GM19351 (cell line): Measurements from ENCODE around the gene NR3C2.
"Not testable (repeated sequence)": the region's sequence is repeated elsewhere in the genome, so short reads cannot be mapped to it uniquely, and the experiment has no call there.

Experiments
- ATAC-seq: cut with Tn5 transposase; IDR thresholded peaks from one replicate; pipeline ENCODE4 v1.9.1; 2021; ENCODE audit warnings: mild to moderate bottlenecking, moderate library complexity; ENCODE audit not compliant: unreplicated experiment

The NR3C2 gene

DNA sequence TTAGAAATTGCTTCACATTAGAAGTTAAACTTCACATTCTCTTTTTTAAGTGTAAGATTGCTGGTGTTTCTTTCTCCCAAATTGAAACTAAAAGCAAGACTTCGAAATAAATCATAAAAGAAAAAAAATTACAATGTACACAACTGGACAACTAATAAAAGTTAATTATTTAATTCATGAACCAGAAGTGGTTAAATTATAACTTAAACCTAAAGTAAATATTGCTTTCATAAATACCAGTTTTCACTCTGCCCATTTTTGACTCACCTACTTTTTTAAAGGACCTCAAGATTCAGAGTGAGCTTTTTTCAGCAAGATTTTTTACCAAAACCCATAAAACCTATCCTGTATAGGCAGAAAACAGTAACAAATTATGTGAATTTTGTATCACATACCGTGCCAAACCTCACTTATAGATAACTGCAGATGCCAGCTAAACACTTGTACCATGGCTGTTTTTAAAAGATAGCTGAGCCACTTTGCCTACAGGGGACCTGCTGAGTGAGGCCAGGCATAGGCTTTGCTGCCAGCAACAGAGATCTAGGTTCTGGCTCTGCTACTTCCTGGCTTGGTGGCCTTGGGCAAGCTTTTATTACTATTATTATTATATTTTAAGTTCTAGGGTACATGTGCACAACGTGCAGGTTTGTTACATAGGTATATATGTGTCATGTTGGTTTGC is 259.8 kb downstream of the NR3C2 start:
- no peak for ATAC-seq

- no peak for ATAC-seq
Measured at GRCh38 chr4:148173397-148174017, 268.7 kb downstream of the NR3C2 start.

GRCh38 chr4:148171596-148171995 is 270.6 kb downstream of the NR3C2 start:
- no peak for ATAC-seq

DNA sequence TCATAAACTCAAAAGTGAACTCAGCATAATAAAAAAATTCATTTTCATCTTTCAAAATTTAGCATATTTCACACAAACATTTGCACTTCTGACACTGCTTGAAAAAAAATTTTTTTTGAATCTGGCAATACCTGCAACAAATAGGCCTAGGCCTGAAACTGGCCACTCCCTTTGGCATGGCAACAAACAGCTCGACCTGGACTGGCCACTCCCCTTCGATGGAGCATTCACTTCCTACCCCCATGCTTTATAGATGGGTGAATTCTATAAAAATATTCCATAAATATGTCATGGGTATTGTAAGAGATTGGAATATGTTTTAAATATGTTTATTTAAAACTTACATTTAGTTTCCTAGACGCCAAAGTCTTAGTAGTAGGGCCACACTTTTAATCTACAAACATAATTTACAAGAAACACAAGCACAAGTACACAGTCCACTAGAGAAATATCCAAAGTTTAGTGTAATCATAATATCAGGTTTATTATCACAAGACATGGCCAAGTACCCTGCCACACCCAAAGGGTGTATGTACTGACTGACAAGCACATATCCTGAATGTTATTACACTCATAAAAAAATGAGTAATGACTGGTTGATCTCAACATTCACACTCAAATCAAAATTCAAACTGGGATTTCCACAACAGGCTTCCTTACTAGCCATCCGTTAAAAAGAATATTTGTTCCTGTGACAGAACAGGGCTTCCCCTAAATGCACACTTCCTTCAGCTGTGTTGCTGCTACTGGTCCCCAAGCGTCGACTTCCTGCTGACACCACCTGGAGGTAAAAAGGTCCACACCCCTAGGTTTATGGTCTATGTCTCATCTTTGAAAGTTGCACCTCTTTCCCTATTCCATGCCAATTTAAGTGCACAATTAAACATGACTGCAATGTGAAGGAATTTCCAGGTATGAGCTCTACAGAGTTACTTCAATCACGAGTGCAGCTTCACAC is 271.5 kb downstream of the NR3C2 start:
- ATAC-seq = no peak

DNA sequence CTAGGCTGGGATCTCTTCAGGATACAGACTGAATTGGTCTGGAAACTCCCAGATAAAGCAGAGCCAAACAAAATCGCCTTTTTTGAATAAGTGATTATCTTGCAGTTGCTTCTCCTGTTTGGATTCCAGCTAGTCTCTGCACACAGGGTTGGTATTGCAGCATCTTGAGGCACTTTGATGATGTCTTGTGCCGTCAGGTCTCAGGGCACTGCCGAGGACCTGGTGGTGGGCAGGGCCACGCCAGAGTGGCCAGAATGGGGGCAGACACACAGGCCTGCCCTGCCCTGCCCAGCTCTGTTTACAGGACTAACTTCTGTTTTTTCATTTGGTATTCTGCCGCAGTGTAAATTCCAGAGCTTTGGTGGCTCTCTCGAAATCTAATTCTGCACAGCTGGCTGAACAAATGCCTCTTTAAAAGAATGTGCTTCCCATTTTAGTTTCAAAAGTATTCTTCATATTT is 276.1 kb downstream of the NR3C2 start:
- ATAC-seq = no peak

DNA sequence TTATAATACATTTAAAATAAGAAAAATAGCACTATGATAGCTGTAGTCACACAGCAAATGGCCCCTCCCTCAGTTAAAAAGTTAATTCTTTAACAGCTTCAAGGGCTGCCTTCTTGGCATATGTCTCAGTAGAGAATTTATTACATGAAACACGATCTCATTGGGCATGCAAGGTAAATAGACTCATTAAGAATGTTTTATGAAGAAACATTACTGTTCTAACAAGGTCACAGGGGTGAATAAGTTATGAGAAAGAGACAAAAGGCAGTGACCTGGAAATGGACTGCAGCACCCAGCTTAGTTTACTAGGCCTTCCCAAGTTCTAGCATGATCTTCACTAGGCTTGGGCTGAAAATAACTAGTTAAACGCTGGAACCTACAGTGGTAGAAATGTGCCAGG is 277.7 kb downstream of the NR3C2 start:
- no peak for ATAC-seq

- ATAC-seq = no peak
Measured at GRCh38 chr4:148162991-148163390, 279.2 kb downstream of the NR3C2 start.

- ATAC-seq = no peak
Measured at GRCh38 chr4:148162519-148162918, 279.7 kb downstream of the NR3C2 start.

GRCh38 chr4:148161601-148162000 is 280.6 kb downstream of the NR3C2 start:
- no peak for ATAC-seq

- ATAC-seq = no peak
Measured at GRCh38 chr4:148159793-148160192, 282.4 kb downstream of the NR3C2 start.

DNA sequence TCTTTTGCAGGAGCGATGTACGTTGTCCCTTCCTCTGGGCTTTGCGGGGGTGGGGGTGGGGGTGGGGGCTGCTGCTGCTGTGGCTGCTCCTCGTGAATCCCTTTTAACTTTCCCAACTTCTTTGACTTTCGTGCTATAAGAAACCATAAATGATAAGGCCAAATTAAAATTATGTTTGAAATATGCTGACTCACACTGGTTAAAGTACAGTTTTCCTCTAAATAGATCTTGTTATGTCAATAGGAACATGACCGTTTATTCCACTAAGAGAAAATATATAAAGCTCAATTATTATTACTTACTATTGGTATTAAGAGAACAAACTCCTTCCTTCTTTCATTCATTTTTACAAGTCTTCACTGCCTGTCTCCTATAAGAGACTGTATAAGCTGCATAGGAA is 287.4 kb downstream of the NR3C2 start:
- no peak for ATAC-seq

DNA sequence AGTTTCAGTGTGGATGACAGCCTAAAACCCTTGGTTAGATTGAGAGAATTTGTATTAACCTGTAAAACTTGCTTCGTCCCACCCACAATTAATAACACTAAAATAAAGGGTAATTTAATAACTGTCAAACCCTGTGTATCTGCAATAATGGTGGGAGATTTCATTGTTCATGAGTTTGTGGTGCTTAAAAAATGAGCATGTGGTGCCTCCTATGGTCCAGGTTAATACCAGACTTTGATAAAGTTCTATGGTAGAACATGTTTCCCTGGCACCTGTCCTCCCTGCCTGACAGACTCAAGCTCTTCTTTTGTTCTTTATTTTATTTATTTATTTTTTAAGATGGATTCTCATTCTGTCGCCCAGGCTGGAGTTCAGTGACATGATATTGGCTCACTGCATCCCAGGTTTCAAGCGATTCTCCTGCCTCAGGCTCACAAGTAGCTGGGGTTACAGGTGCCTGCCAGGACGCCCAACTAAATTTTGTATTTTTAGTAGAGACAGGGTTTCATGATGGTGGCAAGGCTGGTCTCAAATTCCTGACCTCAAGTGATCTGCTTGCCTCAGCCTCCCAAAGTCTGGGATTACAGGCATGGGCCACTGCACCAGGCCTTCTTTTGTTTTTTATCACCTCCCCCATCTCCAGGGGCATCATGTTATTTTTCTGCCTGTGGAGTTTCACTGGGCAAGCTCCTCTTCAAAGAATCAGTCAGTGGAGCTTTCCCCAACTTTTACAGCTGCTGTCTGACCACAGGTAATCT is 289.2 kb downstream of the NR3C2 start:
- ATAC-seq = no peak

DNA sequence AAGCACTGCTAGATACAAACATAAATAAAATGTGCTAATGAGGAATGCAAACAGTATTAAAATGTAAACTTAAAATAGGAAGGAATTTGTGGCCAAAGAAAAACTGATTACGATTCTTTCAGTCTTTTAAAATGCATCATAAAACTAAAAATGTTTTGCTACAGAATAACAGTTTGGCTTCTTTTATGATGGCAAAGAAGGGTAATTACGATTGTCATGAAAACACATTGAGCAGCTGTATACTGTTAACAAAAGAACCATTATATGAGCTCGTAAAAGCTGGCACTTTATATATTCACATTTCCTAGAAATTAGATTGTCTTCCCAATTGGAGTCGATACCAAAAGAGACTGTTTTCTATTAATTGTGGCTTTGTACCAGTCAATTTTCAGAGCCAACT is 290.4 kb downstream of the NR3C2 start:
- ATAC-seq = no peak

DNA sequence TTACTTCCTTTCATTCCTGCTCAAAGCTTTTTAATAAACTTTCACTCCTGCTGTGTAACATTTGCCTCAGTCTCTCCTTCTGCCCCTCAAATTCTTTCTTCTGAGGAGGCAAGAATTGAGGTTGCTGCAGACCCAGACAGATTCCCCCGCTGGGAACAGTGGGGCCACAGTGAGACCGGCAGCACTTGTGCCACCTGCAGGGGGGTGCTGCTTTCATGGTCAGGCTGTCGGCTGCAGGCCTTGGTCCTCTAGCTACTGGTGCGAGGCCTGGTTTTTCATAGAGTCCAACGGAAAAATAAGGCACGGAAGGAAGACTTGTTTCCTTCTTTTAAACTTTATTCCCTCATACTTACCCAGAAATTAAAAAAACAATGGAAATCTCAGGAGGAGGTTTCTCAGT is 296.7 kb downstream of the NR3C2 start:
- ATAC-seq = no peak

DNA sequence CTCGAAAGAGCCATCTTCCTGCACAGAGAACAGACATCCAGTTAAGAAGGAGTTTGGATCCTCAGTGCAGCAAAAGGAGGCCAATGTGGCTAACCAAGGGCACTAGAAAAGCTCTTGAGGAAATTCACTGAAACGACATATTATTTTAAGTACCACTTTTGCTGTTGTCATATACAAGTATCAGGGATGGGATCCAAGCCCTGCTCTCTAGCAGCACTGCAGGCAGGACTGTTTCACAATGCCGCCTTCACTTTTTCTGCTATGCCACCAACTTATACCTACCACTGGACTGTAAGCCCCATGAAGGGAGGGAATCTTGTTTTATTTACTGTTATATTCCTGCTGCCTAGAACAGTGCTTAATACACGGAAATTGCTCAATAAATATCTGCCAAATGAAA is 299.0 kb downstream of the NR3C2 start:
- ATAC-seq = no peak

- ATAC-seq = no peak
Measured at GRCh38 chr4:148141501-148141900, 300.7 kb downstream of the NR3C2 start.

- ATAC-seq = no peak
Measured at GRCh38 chr4:148126825-148127224, 315.4 kb downstream of the NR3C2 start.

DNA sequence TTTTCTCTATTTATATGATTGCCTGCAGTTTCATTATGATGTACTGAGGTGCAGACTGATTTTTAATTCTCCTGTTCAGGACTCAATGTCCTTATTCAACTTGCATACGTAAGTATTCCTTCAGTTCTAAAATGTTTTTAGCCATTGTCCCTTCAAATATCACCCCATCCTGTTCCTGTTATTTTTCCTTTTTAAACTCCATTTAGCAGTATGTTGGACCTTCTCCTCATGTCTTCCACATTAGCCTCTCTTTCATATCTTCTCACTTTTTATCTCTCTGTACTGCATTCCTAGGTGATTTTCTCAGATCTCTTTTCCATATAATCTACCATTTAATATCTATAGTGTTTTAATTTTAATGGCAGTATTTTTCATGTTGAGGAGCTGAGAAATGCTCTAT is 317.7 kb downstream of the NR3C2 start:
- no peak for ATAC-seq

GRCh38 chr4:148123161-148123560 is 319.1 kb downstream of the NR3C2 start:
- not testable (repeated sequence) for ATAC-seq

GRCh38 chr4:148120216-148120615 is 322.0 kb downstream of the NR3C2 start:
- ATAC-seq = no peak

DNA sequence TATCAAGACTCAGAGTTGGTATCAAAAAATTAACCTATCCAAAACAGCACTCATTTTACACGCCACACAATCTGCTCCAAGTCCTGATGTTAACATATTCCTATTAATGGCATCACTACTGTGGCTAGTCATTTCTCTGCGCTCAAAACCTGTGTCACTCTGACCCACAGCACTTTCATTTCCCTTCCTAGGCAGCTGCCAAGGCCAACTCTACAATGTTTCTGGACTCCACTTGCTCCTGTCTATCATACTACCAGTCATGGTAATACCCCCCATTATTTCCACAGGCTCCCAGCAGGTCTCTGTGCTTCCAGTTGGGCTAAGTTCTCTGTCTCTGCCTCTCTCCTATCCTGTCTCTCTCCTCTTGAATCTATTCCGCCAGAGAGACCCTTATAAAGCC is 323.6 kb downstream of the NR3C2 start:
- no peak for ATAC-seq
